ENCODE measurements around the gene WNK2. TPM values are rescaled to one million over a fixed set of nuclear protein-coding genes. Genes with fewer than 3 reads are reported as not detected.

Gene WNK2
- total and polyA plus RNA-seq, 2 donors (not counting 3 experiments of a cell fraction or from before 2014, with no cell fraction given): not detected

DNA sequence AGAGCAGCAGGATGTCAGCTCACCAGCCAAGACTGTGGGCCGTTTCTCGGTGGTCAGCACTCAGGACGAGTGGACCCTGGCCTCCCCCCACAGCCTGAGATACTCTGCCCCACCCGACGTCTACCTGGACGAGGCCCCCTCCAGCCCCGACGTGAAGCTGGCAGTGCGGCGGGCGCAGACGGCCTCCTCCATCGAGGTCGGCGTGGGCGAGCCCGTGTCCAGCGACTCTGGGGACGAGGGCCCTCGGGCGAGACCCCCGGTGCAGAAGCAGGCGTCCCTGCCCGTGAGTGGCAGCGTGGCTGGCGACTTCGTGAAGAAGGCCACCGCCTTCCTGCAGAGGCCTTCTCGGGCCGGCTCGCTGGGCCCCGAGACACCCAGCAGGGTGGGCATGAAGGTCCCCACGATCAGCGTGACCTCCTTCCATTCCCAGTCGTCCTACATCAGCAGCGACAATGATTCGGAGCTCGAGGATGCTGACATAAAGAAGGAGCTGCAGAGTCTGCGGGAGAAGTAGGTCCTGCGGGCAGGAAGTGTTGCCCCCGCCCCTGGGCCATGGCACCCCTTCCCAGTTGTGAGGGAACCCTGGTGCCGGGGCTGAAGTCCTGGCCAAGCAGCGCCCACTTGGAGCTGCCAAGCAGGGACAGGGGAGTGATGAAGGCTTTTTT is 108.9 kb downstream of the WNK2 start:
- no peak overlapping the region for H3K4me2 ChIP-seq (ENCODE audit: insufficient read depth, low read length)
- dilution Hi-C loops (cut with MboI; ENCODE audit: extremely low pct_ligation_motif_present, low sequenced_read_pairs) (no loop called here), intact Hi-C loops (cut with micrococcal nuclease) (no loop called here)
- H3K9me1 ChIP-seq (replicated peaks; ENCODE audit: control insufficient read depth, extremely low read depth, insufficient read depth, low read length): no peaks in the 10 kb centered on the region
- no peaks in the 10 kb centered on the region for H3K36me3 ChIP-seq (ENCODE audit: control insufficient read depth in 2 of 2, extremely low read depth in 1 of 2, insufficient read depth in 2 of 2, low read length in 2 of 2)
- no TSS peak for BruUV-seq (replicated peaks)
- no peak overlapping the region for H2AFZ ChIP-seq (ENCODE audit: low read depth, low read length)
- no peaks in the 10 kb centered on the region for H3K4me1 ChIP-seq (ENCODE audit: control insufficient read depth, extremely low read depth, insufficient read depth, low read length)
- no peak overlapping the region for H3K27ac ChIP-seq (ENCODE audit: insufficient read depth, low read depth, low read length)
- H4K20me1 ChIP-seq (replicated peaks; ENCODE audit: control insufficient read depth, extremely low read depth, insufficient read depth, low read length): no peaks in the 10 kb centered on the region
- H3K27me3 ChIP-seq (ENCODE audit: control insufficient read depth in 2 of 2, insufficient read depth in 2 of 2, low read length in 2 of 2): no peaks in the 10 kb centered on the region
- TF ChIP-seq EZH2 (IDR thresholded peaks at IDR 0.05; ENCODE audit: borderline replicate concordance, low read depth, low read length, severe bottlenecking): no peak
- no peak for TF ChIP-seq FOS (IDR thresholded peaks at IDR 0.05; ENCODE audit: borderline replicate concordance, insufficient read depth, low read length)
- no peak for TF ChIP-seq JUN (IDR thresholded peaks at IDR 0.05; ENCODE audit: borderline replicate concordance, insufficient read depth, insufficient read length, low read depth)
- TF ChIP-seq, protein P1, sequence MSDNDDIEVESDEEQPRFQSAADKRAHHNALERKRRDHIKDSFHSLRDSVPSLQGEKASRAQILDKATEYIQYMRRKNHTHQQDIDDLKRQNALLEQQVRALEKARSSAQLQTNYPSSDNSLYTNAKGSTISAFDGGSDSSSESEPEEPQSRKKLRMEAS (IDR thresholded peaks at IDR 0.05; ENCODE audit: insufficient read depth, insufficient read length): no peak
- no peak for TF ChIP-seq CTCF (IDR thresholded peaks at IDR 0.05; ENCODE audit: extremely low read depth in 1 of 2, insufficient read depth in 1 of 2, low read depth in 1 of 2, low read length in 2 of 2)
- FAIRE-seq (no peak), DNase-seq (ENCODE audit: low read depth, low spot score) (no peak)
- no peaks in the 10 kb centered on the region for H3K9me3 ChIP-seq (replicated peaks; ENCODE audit: control insufficient read depth, insufficient read depth, low read length)
- POLR2A ChIA-PET: no interaction called here
- H3K4me3 ChIP-seq (replicated peaks in 1 of 3; ENCODE audit: insufficient read depth in 1 of 3, low read depth in 1 of 3, low read length in 3 of 3): no peak overlapping the region
- CTCF ChIA-PET: no interaction called here
- no peaks in the 10 kb centered on the region for H3K79me2 ChIP-seq (ENCODE audit: control insufficient read depth, insufficient read depth, low read length)
- H3K9ac ChIP-seq (replicated peaks; ENCODE audit: extremely low read depth, insufficient read depth, low read length): no peak overlapping the region

All from endothelial cell of umbilical vein (primary cell).